ENCODE data around the gene UFD1. TPM values are rescaled to one million over a fixed set of nuclear protein-coding genes. Genes with fewer than 3 reads are reported as not detected.

Gene UFD1
- total RNA-seq, 1 experiment from 2014 or later, result 74.4 TPM

DNA sequence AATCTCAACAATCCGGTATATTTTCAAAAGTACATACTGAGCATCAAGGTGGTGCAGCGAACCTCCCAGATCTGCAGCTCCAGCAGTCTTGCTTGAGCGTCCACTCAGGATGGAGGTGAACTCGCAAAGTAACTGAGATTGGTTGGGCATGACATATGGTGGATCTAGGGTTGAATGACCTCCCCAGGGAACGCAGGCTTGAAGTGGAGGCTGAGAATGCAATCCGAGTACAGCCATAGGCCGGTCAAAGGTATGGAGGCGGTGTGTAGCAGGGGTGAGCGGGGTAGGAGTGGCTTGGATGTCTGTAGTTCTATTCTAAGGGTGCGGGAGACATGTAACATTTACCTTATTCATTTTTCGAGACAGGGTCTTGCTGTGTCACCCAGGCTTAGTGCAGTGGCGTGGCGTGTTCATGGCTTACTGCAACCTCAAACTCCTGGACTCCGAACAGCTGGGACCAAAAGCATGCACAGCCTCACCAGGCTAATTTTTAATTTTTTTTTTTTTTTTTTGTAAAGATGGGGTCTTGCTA is 30.9 kb downstream of the UFD1 start:
- Histone ChIP-seq H3K27ac (ENCODE audit: insufficient read length, low read depth, low read length) (no peak overlapping the region), H2AFZ (ENCODE audit: low read length) (peak overlapping the region; percentile 35), H4K20me1 (ENCODE audit: control insufficient read depth, insufficient read depth, insufficient read length) (peaks cover 2% of the 10 kb centered on the region), H2AK5ac (ENCODE audit: insufficient read length, low read length) (no peak overlapping the region), H2BK120ac (ENCODE audit: low read depth, low read length, poor library complexity, severe bottlenecking) (no peak overlapping the region), H4K91ac (ENCODE audit: insufficient read length, low read depth, low read length) (no peak overlapping the region), H2BK12ac (ENCODE audit: insufficient read length, low read depth, low read length) (no peak overlapping the region), H3K23me2 (ENCODE audit: insufficient read length, low read depth, low read length, poor library complexity, severe bottlenecking) (peaks cover 9% of the 10 kb centered on the region), H3K4me2 (ENCODE audit: insufficient read depth, insufficient read length, low read length) (peak overlapping the region; percentile 91), H2BK15ac (ENCODE audit: low read depth, low read length) (no peak overlapping the region), H3K79me1 (ENCODE audit: insufficient read depth, low read depth, low read length, poor library complexity, severe bottlenecking) (no peaks in the 10 kb centered on the region), H2BK5ac (ENCODE audit: insufficient read length, low read length) (no peak overlapping the region), H3K4ac (ENCODE audit: low read depth, low read length) (no peak overlapping the region), H3K4me1 (ENCODE audit: insufficient read depth, low read length) (no peaks in the 10 kb centered on the region), H3K27me3 (ENCODE audit: insufficient read depth, low read length) (no peaks in the 10 kb centered on the region; the same call in 1 of the 2 replicates), H4K5ac (ENCODE audit: insufficient read length, low read depth, low read length) (peak overlapping the region; percentile 84), H3K9ac (ENCODE audit: extremely low read depth, insufficient read length, low read length) (peak overlapping the region; percentile 87), H3K9me3 (ENCODE audit: control insufficient read depth, low read depth, low read length) (no peaks in the 10 kb centered on the region), H3T11ph (ENCODE audit: low read length) (no peak overlapping the region), H3K79me2 (ENCODE audit: insufficient read depth, low read length) (no peaks in the 10 kb centered on the region; the same call in 1 of the 2 replicates), H3K14ac (ENCODE audit: insufficient read depth, low read length) (peak overlapping the region; percentile 82; the same call in 1 of the 2 replicates), H3K56ac (ENCODE audit: insufficient read length, low read depth, low read length) (no peak overlapping the region), H4K8ac (replicated peaks; ENCODE audit: insufficient read length, low read depth, low read length) (no peak overlapping the region), H3K18ac (ENCODE audit: insufficient read length, low read depth, low read length) (peak overlapping the region; percentile 83), H2BK20ac (ENCODE audit: low read depth, low read length, poor library complexity, severe bottlenecking) (no peak overlapping the region), H3K23ac (ENCODE audit: insufficient read length, low read depth, low read length) (no peak overlapping the region)
- peaks cover 16 to 18% of the 10 kb centered on the region in 2 experiments for H3K4me1 Mint-ChIP-seq
- peaks cover 14 to 61% (median 42%) of the 10 kb centered on the region in 3 experiments for H3K36me3 Mint-ChIP-seq (ENCODE audit: insufficient read depth in 1 of 3, low read depth in 3 of 3)
- H3K4me3 Mint-ChIP-seq, result peak overlapping the region; percentile 84 to 97
- peak; percentile 47 for DNase-seq
- H3K27ac Mint-ChIP-seq, result peak overlapping the region; percentile 38 to 93 (median 68); a peak in 6 of 7 replicates
- TF ChIP-seq CTCF (conservative IDR thresholded peaks at IDR 0.05), result no peak
- peaks cover 19% of the 10 kb centered on the region for H3K27me3 Mint-ChIP-seq (ENCODE audit: low read depth)
- WGBS (ENCODE audit: extremely low coverage, insufficient read length, low lambda C conversion rate), result no CpG with 5 or more reads among the region's 14 CpGs
- H3K9me3 Mint-ChIP-seq, result no peaks in the 10 kb centered on the region; a peak in 1 of 5 replicates

Measured in H9 (cell line).